ENCODE data around the gene PPP2R2C. TPM values are rescaled to one million over a fixed set of nuclear protein-coding genes. Genes with fewer than 3 reads are reported as not detected.

The PPP2R2C gene
- total and polyA plus RNA-seq, 2 of the 4 experiments (the other 2 are of a cell fraction) = 0.03 TPM; not detected in 1

DNA sequence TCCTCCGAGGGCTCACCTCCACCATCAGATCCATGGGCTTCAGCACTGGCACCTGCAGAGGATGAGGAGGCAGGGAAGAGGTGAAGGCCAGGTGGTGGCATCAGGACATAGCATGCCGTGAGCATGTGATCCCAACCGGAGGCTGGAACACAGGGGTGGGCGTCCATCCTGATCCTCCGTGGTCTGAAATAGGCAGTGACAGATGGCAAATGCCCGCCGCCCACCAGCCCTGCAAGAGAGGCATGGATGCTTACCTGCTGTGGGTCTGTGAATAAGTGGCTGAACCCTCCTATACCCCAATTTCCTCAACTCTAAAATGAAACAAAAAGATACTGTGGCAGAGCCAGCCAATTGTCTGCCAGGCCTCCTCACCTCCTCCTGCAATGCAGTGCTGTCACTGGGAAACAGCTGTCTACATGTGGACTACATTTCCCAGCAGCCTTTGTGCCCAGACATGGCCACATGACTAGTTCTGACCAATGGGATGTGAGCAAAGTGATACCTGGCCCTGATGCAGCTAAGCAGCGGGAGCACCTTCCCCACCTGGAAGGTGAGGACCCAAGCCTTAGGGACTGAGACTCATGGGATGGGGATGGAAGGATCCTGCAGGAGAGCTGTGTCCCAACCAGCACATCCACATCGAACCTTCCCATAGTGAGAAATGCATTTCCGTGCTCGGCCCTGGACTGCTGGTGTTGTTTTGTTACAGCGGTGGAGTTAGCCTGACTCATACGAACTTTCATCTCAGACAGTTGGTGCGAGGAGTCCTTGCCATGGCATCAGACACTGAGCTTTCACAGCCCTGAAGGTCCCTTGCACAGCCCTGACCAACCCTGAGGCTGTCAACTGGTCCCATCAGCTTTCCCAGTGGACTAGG is 99.5 kb downstream of the PPP2R2C start:
- BruUV-seq (replicated peaks) = no TSS peak
- in situ Hi-C loops (cut with MboI; ENCODE audit: low sequenced_read_pairs) (no loop called here), dilution Hi-C loops (cut with HindIII; ENCODE audit: low sequenced_read_pairs, unreplicated experiment) (no loop called here)

More for the DNA sequence above, 99.5 kb downstream of the PPP2R2C start:
- Histone ChIP-seq H3K9me3 (ENCODE audit: control insufficient read depth, insufficient read depth, low read length) (no peaks in the 10 kb centered on the region), H2AFZ (replicated peaks; ENCODE audit: low read length, poor library complexity) (no peak overlapping the region), H4K91ac (ENCODE audit: insufficient read depth, low read depth, low read length) (no peak overlapping the region), H3K4me1 (ENCODE audit: control insufficient read depth, insufficient read depth, low read length) (no peaks in the 10 kb centered on the region), H2AK9ac (replicated peaks; ENCODE audit: low read depth, low read length, poor library complexity) (no peak overlapping the region), H3K9me1 (ENCODE audit: insufficient read depth, low read length) (no peaks in the 10 kb centered on the region), H3K23ac (ENCODE audit: low read depth, low read length) (no peak overlapping the region), H3K18ac (ENCODE audit: low read depth, low read length) (no peak overlapping the region), H2BK120ac (ENCODE audit: low read depth, low read length) (no peak overlapping the region), H3K27me3 (ENCODE audit: control insufficient read depth, insufficient read depth, low read length) (peaks cover 19% of the 10 kb centered on the region), H3K4me3 (ENCODE audit: insufficient read depth, low read depth, low read length) (no peak overlapping the region), H4K5ac (ENCODE audit: low read depth, low read length) (no peak overlapping the region), H4K20me1 (ENCODE audit: insufficient read depth, low read length) (no peaks in the 10 kb centered on the region), H2AK5ac (ENCODE audit: low read depth, low read length) (no peak overlapping the region), H3K14ac (replicated peaks; ENCODE audit: low read depth, low read length) (no peak overlapping the region), H2BK15ac (ENCODE audit: low read depth, low read length) (no peak overlapping the region), H3K36me3 (ENCODE audit: control insufficient read depth, insufficient read depth, low read length) (no peaks in the 10 kb centered on the region), H2BK5ac (ENCODE audit: low read depth, low read length, poor library complexity, severe bottlenecking) (no peak overlapping the region), H4K8ac (ENCODE audit: low read depth in 2 of 2, low read length in 2 of 2) (no peak overlapping the region), H2BK20ac (ENCODE audit: low read depth, low read length) (no peak overlapping the region), H3K79me1 (ENCODE audit: low read depth in 1 of 2, low read length in 2 of 2) (no peaks in the 10 kb centered on the region), H3K4ac (ENCODE audit: low read depth, low read length) (no peak overlapping the region), H3K56ac (ENCODE audit: extremely low read depth, insufficient read depth, low read length) (no peak overlapping the region), H3K4me2 (ENCODE audit: low read depth, low read length) (no peak overlapping the region), H3K27ac (ENCODE audit: insufficient read depth, low read length) (no peak overlapping the region), H3K9ac (ENCODE audit: low read depth, low read length) (no peak overlapping the region)
- ChIA-PET CTCF (no interaction called here), POLR2A (ENCODE audit: unreplicated experiment) (interaction anchor here (0.6 kb wide), 1 partner anchor 12 kb away, joined by 3 read pairs; no protein-coding TSS in a partner anchor)
- DNase-seq (peak; percentile 28), ATAC-seq (ENCODE audit: low read depth) (no peak; the same call in 1 of the 2 replicates)
- WGBS, 2 experiments (ENCODE audit: extremely low coverage in 2 of 2, insufficient read length in 1 of 2) = 33% methylated on average over 2 of the region's 14 CpGs; no CpG with 5 or more reads in 1 of the 2 experiments
- no peak for TF ChIP-seq RFX5 (IDR thresholded peaks at IDR 0.05; ENCODE audit: low read depth, low read length)
- TF ChIP-seq, protein P1, sequence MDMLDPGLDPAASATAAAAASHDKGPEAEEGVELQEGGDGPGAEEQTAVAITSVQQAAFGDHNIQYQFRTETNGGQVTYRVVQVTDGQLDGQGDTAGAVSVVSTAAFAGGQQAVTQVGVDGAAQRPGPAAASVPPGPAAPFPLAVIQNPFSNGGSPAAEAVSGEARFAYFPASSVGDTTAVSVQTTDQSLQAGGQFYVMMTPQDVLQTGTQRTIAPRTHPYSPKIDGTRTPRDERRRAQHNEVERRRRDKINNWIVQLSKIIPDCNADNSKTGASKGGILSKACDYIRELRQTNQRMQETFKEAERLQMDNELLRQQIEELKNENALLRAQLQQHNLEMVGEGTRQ (IDR thresholded peaks at IDR 0.05; ENCODE audit: low read depth, low read length) = peak; percentile 91
- no peak for TF ChIP-seq MAZ (IDR thresholded peaks at IDR 0.05; ENCODE audit: borderline replicate concordance, low read depth, low read length)
- intact Hi-C loops (cut with micrococcal nuclease) = no loop called here

Data from IMR-90 (cell line).